Measurements from ENCODE around the gene REEP1.

REEP1 gene

DNA sequence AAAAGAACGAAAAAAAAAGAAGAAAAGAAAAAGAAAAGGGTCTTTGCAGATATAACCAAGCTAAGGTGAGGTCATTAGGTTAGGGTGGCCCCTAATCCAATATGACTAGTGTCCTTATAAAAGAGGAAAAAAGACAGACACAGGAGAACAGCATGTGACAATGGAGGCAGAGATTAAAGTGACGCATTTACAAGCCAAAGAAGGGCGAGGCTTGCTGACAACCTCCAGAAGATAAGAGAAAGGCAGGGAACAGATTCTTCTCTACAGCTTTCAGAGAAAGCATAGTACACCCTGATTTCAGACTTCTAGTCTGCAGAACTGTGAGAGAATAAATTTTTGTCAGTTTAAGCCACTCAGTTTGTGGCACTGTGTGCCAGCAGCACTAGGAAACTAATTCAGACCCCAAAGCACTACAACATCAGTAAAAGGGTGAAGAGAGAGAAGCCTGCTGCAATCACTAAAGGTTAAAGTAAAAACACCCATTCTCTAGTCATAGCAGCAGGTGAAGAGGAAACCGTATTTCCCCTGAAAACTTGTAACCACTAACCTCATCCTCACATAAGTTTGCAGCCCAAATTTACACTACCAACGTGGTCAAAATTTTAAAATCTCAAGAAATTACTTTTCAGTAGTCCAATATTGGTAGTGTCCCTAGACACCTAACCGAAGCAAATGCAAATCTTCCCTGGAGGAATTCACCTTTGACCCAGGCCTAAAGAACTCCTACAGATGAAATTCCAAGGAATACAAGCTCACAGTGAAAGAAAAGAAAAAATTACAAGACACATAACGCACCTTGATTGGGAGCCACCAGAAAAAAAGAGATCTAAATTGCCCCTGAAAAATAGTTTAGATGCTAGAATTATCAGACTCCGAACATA is 17.5 kb downstream of the REEP1 start:
- Histone ChIP-seq H3K4me2 (ENCODE audit: low read length) (no peak overlapping the region), H3K9me3 (replicated peaks; ENCODE audit: low read length) (no peaks in the 10 kb centered on the region), H3K4me1 (ENCODE audit: control insufficient read depth, insufficient read depth, low read length) (no peaks in the 10 kb centered on the region), H3K9ac (ENCODE audit: low read depth, low read length) (no peak overlapping the region), H3K27me3 (ENCODE audit: control insufficient read depth, insufficient read depth, low read length) (peaks cover 20% of the 10 kb centered on the region), H3K36me3 (ENCODE audit: insufficient read depth, low read length) (no peaks in the 10 kb centered on the region), H3K4me3 (ENCODE audit: low read length) (no peak overlapping the region)

DNA sequence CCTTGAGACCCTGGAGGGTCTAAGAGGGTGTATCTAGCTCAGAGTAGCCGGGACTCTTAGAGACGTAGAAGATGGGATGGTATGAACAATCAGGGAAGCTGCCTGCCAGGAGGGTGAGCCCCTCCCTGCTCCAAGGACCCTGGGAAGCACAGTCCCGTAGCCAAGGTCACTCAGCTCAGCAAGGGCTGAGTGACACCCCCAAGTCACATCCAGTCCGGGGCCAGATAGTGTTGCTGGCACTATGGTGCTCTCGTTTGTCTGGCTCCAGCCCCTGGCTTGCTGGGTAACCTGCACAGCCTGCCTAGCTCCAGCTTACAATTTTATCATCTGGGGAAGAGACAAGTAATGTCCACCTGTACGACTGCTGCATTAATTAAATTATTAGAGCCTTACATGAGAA is 22.3 kb downstream of the REEP1 start:
- no peaks in the 10 kb centered on the region for H3K4me1 ChIP-seq (ENCODE audit: control insufficient read depth, insufficient read depth, low read length)
- no peak overlapping the region for H3K9ac ChIP-seq (ENCODE audit: low read depth, low read length)
- peaks cover 34% of the 10 kb centered on the region for H3K27me3 ChIP-seq (ENCODE audit: control insufficient read depth, insufficient read depth, low read length)

DNA sequence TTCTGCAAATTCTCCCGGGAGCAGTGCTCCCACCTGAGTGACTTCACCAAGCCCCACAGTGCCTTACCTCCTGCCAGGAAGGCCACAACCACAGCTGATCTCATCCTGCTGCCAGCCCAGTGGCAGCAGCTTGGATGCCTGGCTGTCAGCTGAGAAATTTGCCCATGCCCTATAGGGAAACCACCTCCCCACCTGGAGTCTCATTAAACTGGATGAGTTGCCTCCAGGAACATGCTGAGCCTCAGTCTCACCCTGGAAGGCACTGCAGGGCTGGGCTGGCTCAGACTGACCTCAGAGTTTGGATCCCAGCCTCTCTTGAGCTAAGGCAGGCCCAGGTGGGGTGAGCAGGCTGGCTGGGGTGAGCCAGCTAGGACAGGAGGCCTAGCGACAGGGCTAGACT is 23.3 kb downstream of the REEP1 start:
- Histone ChIP-seq H3K9ac (ENCODE audit: low read depth, low read length) (no peak overlapping the region), H3K4me3 (ENCODE audit: low read length) (no peak overlapping the region), H3K4me2 (ENCODE audit: low read length) (no peak overlapping the region), H3K36me3 (ENCODE audit: insufficient read depth, low read length) (no peaks in the 10 kb centered on the region), H3K9me3 (replicated peaks; ENCODE audit: low read length) (no peaks in the 10 kb centered on the region), H3K4me1 (ENCODE audit: control insufficient read depth, insufficient read depth, low read length) (no peaks in the 10 kb centered on the region), H3K27me3 (ENCODE audit: control insufficient read depth, insufficient read depth, low read length) (peaks cover 34% of the 10 kb centered on the region)

More for the DNA sequence above, 22.3 kb downstream of the REEP1 start:
- H3K4me2 ChIP-seq (ENCODE audit: low read length), result no peak overlapping the region
- H3K9me3 ChIP-seq (replicated peaks; ENCODE audit: low read length), result no peaks in the 10 kb centered on the region
- no peaks in the 10 kb centered on the region for H3K36me3 ChIP-seq (ENCODE audit: insufficient read depth, low read length)
- H3K4me3 ChIP-seq (ENCODE audit: low read length), result no peak overlapping the region

GRCh38 chr2:86313341-86313740 is 24.1 kb downstream of the REEP1 start:
- H3K36me3 ChIP-seq (ENCODE audit: insufficient read depth, low read length), result no peaks in the 10 kb centered on the region
- no peaks in the 10 kb centered on the region for H3K9me3 ChIP-seq (replicated peaks; ENCODE audit: low read length)
- no peak overlapping the region for H3K4me3 ChIP-seq (ENCODE audit: low read length)
- H3K4me1 ChIP-seq (ENCODE audit: control insufficient read depth, insufficient read depth, low read length), result no peaks in the 10 kb centered on the region
- no peak overlapping the region for H3K9ac ChIP-seq (ENCODE audit: low read depth, low read length)
- peaks cover 35% of the 10 kb centered on the region for H3K27me3 ChIP-seq (ENCODE audit: control insufficient read depth, insufficient read depth, low read length)
- H3K4me2 ChIP-seq (ENCODE audit: low read length), result no peak overlapping the region

- H3K36me3 ChIP-seq (ENCODE audit: insufficient read depth, low read length), result no peaks in the 10 kb centered on the region
- H3K9me3 ChIP-seq (replicated peaks; ENCODE audit: low read length), result no peaks in the 10 kb centered on the region
- H3K4me3 ChIP-seq (ENCODE audit: low read length), result no peak overlapping the region
- H3K4me1 ChIP-seq (ENCODE audit: control insufficient read depth, insufficient read depth, low read length), result no peaks in the 10 kb centered on the region
- H3K27me3 ChIP-seq (ENCODE audit: control insufficient read depth, insufficient read depth, low read length), result peaks cover 39% of the 10 kb centered on the region
- H3K9ac ChIP-seq (ENCODE audit: low read depth, low read length), result no peak overlapping the region
- H3K4me2 ChIP-seq (ENCODE audit: low read length), result no peak overlapping the region
These were observed 25.5 kb downstream of the REEP1 start for GRCh38 chr2:86311879-86312278.

DNA sequence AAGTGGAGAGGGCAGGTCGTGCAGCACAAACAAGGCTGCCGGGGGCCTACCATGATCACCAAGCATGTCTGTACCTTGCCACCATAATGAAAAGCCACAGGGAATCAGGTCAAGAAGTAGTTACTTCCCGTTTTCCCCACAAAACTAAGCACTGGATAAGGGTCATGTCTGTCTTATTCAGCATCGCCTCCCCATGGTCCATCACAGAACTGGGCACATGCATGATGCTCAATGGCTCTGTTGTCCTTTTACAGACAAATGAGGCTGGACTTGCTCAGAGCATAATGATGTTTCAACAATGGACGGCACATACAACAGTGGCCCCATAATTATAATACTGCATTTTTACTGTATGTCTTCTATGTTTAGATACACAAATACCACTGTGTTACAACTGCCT is 27.5 kb downstream of the REEP1 start:
- Histone ChIP-seq H3K9ac (ENCODE audit: low read depth, low read length) (no peak overlapping the region), H3K4me1 (ENCODE audit: control insufficient read depth, insufficient read depth, low read length) (no peaks in the 10 kb centered on the region), H3K4me2 (ENCODE audit: low read length) (no peak overlapping the region), H3K4me3 (ENCODE audit: low read length) (no peak overlapping the region), H3K9me3 (replicated peaks; ENCODE audit: low read length) (no peaks in the 10 kb centered on the region), H3K27me3 (ENCODE audit: control insufficient read depth, insufficient read depth, low read length) (peaks cover 46% of the 10 kb centered on the region), H3K36me3 (ENCODE audit: insufficient read depth, low read length) (no peaks in the 10 kb centered on the region)

- Histone ChIP-seq H3K9ac (ENCODE audit: low read depth, low read length) (no peak overlapping the region), H3K4me2 (ENCODE audit: low read length) (no peak overlapping the region), H3K4me1 (ENCODE audit: control insufficient read depth, insufficient read depth, low read length) (no peaks in the 10 kb centered on the region), H3K27me3 (ENCODE audit: control insufficient read depth, insufficient read depth, low read length) (peaks cover 52% of the 10 kb centered on the region), H3K36me3 (ENCODE audit: insufficient read depth, low read length) (no peaks in the 10 kb centered on the region), H3K9me3 (replicated peaks; ENCODE audit: low read length) (no peaks in the 10 kb centered on the region), H3K4me3 (ENCODE audit: low read length) (no peak overlapping the region)
These were observed 28.3 kb downstream of the REEP1 start for GRCh38 chr2:86308984-86309695.

- no peaks in the 10 kb centered on the region for H3K4me1 ChIP-seq (ENCODE audit: control insufficient read depth, insufficient read depth, low read length)
- no peak overlapping the region for H3K9ac ChIP-seq (ENCODE audit: low read depth, low read length)
- no peak overlapping the region for H3K4me2 ChIP-seq (ENCODE audit: low read length)
- no peak overlapping the region for H3K4me3 ChIP-seq (ENCODE audit: low read length)
- peaks cover 56% of the 10 kb centered on the region for H3K27me3 ChIP-seq (ENCODE audit: control insufficient read depth, insufficient read depth, low read length)
- H3K36me3 ChIP-seq (ENCODE audit: insufficient read depth, low read length), result no peaks in the 10 kb centered on the region
- H3K9me3 ChIP-seq (replicated peaks; ENCODE audit: low read length), result no peaks in the 10 kb centered on the region
These were observed 29.1 kb downstream of the REEP1 start for GRCh38 chr2:86308356-86308755.

DNA sequence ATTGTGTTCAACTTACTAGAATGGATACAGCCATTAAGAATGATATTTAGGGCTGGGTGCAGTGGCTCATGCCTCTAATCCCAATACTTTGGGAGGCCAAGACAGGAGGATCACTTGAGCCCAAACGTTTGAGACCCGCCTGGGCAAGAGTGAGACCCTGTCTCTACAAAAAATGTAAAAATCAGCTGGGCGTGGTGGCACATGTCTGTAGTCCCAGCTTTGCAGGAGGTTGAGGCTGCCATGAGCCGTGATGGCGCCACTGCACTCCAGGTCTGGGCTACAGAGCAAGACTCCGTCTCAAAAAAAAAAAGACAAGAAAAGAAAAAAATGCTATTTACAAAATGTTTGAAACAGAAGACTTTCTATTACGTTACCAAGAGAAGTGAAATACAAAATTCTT is 30.0 kb downstream of the REEP1 start:
- Histone ChIP-seq H3K4me3 (ENCODE audit: low read length) (no peak overlapping the region), H3K9ac (ENCODE audit: low read depth, low read length) (no peak overlapping the region), H3K36me3 (ENCODE audit: insufficient read depth, low read length) (no peaks in the 10 kb centered on the region), H3K4me2 (ENCODE audit: low read length) (no peak overlapping the region), H3K9me3 (replicated peaks; ENCODE audit: low read length) (no peaks in the 10 kb centered on the region), H3K27me3 (ENCODE audit: control insufficient read depth, insufficient read depth, low read length) (peaks cover 53% of the 10 kb centered on the region), H3K4me1 (ENCODE audit: control insufficient read depth, insufficient read depth, low read length) (no peaks in the 10 kb centered on the region)

GRCh38 chr2:86305915-86306254 is 31.5 kb downstream of the REEP1 start:
- peaks cover 48% of the 10 kb centered on the region for H3K27me3 ChIP-seq (ENCODE audit: control insufficient read depth, insufficient read depth, low read length)
- H3K9ac ChIP-seq (ENCODE audit: low read depth, low read length), result no peak overlapping the region
- H3K4me2 ChIP-seq (ENCODE audit: low read length), result no peak overlapping the region
- H3K9me3 ChIP-seq (replicated peaks; ENCODE audit: low read length), result no peaks in the 10 kb centered on the region
- H3K4me3 ChIP-seq (ENCODE audit: low read length), result no peak overlapping the region
- H3K36me3 ChIP-seq (ENCODE audit: insufficient read depth, low read length), result no peaks in the 10 kb centered on the region
- H3K4me1 ChIP-seq (ENCODE audit: control insufficient read depth, insufficient read depth, low read length), result no peaks in the 10 kb centered on the region

DNA sequence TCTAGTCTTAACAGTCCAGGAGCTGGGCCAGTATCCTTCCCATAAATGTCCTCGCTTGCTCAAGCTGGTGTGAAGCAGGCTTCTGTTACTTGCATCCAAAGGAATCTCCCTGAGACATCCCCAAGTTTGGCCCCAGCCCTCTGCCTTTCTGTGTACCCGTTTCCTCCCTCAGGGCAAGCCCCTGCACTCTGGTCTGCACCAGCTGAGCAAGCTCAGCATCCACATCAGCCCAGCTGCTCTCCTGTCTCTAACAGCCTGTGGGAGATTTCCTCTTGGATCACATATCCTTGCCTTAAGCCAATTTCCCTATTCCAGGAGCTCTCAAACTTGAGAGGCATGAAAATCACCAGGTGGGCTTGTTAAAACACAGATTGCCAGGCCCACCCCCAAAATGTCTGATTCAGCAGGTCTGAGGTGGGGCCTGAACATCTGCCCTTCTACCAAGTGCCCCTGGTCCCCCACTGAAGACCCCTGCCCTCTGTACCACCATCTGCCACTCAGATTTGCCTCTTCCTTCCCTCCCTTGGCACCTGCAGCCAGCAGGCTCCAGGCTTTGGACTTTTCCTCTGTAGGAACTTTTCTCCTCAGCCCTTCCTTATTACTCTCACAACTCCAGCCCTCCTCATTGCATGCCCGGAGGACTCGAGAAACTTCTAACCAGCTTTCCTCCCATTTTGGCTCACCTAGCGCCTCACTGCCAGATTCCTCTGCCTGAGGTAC is 32.1 kb downstream of the REEP1 start:
- no peaks in the 10 kb centered on the region for H3K36me3 ChIP-seq (ENCODE audit: insufficient read depth, low read length)
- H3K9me3 ChIP-seq (replicated peaks; ENCODE audit: low read length), result no peaks in the 10 kb centered on the region
- H3K4me1 ChIP-seq (ENCODE audit: control insufficient read depth, insufficient read depth, low read length), result no peaks in the 10 kb centered on the region
- no peak overlapping the region for H3K4me3 ChIP-seq (ENCODE audit: low read length)
- H3K9ac ChIP-seq (ENCODE audit: low read depth, low read length), result no peak overlapping the region
- H3K27me3 ChIP-seq (ENCODE audit: control insufficient read depth, insufficient read depth, low read length), result peaks cover 48% of the 10 kb centered on the region
- H3K4me2 ChIP-seq (ENCODE audit: low read length), result no peak overlapping the region
